Activated naive CD8-positive, alpha-beta T cell (primary cell): ENCODE results near the gene MIF.
"Not testable (repeated sequence)": the region's sequence is repeated elsewhere in the genome, so short reads cannot be mapped to it uniquely, and the experiment has no call there.

Experiments
- H3K27ac Mint-ChIP-seq: one replicate; pipeline ENCODE4 v1.8.0; 2021; ENCODE audit warnings: mixed read lengths
- H3K27me3 Mint-ChIP-seq: one replicate; pipeline ENCODE4 v1.8.0; 2021; ENCODE audit warnings: mixed read lengths
- H3K36me3 Mint-ChIP-seq: one replicate; pipeline ENCODE4 v1.8.0; 2021; ENCODE audit warnings: mixed read lengths
- H3K4me1 Mint-ChIP-seq: one replicate; pipeline ENCODE4 v1.8.0; 2021; ENCODE audit warnings: low read depth, mixed read lengths
- H3K4me3 Mint-ChIP-seq: one replicate; pipeline ENCODE4 v1.8.0; 2021; ENCODE audit warnings: mild to moderate bottlenecking, mixed read lengths
- H3K9me3 Mint-ChIP-seq: one replicate; pipeline ENCODE4 v1.8.0; 2021; ENCODE audit warnings: low read depth, mixed read lengths

Gene MIF

DNA sequence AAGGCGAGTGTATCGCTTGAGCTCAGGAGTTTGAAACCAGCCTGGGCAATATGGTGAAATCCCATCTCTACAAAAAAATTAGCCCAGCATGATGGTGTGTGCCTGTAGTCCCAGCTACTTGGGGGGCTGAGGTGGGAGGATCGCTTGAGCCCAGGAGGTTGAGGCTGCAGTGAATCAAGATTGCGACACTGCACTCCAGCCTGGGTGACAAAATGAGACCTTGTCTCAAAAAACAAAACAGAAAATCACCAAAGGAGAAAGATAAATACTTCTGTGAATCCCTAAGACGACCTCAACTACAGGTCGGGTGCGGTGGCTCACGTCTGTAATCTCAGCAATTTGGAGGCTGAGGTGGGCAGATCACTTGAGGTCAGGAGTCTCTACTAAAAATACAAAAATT lies 34.0 kb upstream of the MIF start:
- H3K4me1 Mint-ChIP-seq = peaks cover 16% of the 10 kb centered on the region
- not testable (repeated sequence) for H3K27me3 Mint-ChIP-seq, H3K9me3 Mint-ChIP-seq, H3K4me3 Mint-ChIP-seq, H3K36me3 Mint-ChIP-seq, H3K27ac Mint-ChIP-seq

DNA sequence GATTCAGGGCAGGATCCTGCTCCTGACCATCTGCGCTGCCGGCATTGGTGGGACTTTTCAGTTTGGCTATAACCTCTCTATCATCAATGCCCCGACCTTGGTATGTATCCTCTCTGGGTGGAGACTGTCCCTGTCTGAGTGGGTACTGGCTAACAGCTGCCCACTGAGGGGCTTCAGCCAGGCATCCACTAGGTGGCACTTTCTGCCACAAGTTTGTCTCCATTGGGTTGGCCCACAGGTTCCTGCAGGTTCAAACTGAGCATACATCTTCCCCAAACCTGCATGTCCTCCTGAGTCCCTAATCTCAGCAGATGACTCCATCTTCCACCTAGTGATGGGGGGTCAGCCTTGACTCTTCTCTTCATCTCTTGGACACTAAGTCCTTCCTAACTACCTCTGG lies 32.1 kb upstream of the MIF start:
- Mint-ChIP-seq H3K9me3 (no peaks in the 10 kb centered on the region), H3K4me1 (peaks cover 16% of the 10 kb centered on the region), H3K27me3 (no peaks in the 10 kb centered on the region), H3K27ac (no peak overlapping the region), H3K36me3 (peaks cover 7% of the 10 kb centered on the region), H3K4me3 (no peak overlapping the region)

DNA sequence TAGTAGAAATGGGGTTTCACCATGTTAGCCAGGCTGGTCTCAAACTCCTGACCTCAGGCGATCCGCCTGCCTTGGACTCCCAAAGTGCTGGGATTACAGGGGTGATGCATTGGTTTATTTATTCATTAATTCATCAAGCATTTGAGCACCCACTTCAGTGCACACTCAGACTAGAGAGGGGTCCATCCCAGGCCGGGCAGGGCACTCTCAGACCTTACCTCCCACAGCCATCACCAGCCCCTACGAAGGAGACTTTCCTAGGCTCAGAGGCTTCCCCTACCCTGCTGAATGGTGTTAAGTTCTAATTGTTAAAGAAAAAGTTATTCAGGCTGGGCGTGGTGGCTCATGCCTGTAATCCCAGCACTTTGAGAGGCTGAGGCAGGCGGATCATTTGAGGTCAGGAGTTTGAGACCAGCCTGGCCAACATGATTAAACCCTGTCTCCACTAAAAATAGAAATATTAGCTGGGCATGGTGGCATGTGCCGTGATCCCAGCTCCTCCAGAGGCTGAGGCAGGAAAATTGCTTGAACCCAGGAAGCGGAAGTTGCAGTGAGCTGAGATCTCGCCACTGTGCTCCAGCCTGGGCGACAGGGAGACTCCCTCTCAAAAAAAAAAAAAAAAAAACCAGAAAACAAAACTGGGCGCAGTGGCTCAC lies 29.6 kb upstream of the MIF start:
- not testable (repeated sequence) for H3K9me3 Mint-ChIP-seq, H3K4me3 Mint-ChIP-seq, H3K36me3 Mint-ChIP-seq, H3K27me3 Mint-ChIP-seq, H3K27ac Mint-ChIP-seq, H3K4me1 Mint-ChIP-seq

DNA sequence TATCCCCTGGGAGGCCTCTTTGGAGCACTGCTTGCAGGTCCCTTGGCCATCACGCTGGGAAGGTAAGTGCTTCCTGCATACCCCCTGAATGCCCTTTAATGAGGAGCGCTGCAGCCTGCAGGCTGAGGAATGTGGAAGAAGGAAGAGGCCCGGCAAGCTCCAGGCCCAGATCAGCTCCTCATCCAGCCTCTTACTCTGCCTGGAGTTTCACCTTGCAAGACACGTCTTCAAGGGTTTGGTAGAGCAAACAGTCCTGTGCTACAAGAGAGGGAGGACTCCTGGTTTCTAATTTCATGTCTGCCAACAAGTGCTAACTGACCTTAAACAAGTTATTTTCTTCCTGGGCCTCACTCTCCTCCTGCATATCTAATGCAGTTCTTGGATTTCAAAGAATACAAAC lies 25.6 kb upstream of the MIF start:
- no peaks in the 10 kb centered on the region for H3K4me1 Mint-ChIP-seq
- no peak overlapping the region for H3K27ac Mint-ChIP-seq
- H3K9me3 Mint-ChIP-seq = no peaks in the 10 kb centered on the region
- H3K36me3 Mint-ChIP-seq = peaks cover 8% of the 10 kb centered on the region
- H3K4me3 Mint-ChIP-seq = no peak overlapping the region
- H3K27me3 Mint-ChIP-seq = no peaks in the 10 kb centered on the region

DNA sequence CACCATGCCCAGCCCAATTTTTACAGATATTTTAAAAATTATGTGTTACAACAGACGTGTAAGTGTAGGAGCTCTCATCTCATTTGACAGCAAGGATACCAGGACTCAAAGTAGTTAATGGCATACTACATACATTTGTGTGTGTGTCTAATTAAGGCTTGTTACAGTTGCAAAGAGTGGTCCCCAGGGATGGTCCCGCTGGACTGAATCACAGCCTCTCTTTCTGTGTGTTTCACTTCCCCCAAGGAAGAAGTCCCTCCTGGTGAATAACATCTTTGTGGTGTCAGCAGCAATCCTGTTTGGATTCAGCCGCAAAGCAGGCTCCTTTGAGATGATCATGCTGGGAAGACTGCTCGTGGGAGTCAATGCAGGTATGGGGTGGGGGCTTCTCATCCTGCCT lies 19.3 kb upstream of the MIF start:
- Mint-ChIP-seq H3K9me3 (no peaks in the 10 kb centered on the region), H3K4me3 (no peak overlapping the region), H3K27me3 (no peaks in the 10 kb centered on the region), H3K27ac (no peak overlapping the region), H3K4me1 (no peaks in the 10 kb centered on the region), H3K36me3 (peaks cover 12% of the 10 kb centered on the region)

DNA sequence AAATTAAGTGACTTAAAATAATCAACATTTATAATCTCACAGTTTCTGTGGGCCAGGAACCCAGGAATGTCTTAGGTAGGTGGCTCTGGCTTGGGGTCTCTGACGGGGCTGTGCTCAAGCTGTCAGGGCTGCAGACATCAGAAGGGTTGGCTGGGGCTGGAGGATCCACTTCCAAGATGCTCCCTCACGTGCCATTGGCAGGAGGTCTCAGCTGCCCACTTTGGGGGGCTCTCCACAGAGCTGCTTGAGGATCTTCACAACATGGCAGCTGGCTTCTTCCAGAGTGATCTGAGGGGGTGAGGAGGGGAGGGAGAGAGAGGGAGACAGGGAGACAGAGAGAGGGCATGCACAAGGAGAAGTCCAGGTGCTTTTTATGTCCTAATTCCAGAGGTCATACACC lies 18.4 kb upstream of the MIF start:
- no peak overlapping the region for H3K27ac Mint-ChIP-seq

DNA sequence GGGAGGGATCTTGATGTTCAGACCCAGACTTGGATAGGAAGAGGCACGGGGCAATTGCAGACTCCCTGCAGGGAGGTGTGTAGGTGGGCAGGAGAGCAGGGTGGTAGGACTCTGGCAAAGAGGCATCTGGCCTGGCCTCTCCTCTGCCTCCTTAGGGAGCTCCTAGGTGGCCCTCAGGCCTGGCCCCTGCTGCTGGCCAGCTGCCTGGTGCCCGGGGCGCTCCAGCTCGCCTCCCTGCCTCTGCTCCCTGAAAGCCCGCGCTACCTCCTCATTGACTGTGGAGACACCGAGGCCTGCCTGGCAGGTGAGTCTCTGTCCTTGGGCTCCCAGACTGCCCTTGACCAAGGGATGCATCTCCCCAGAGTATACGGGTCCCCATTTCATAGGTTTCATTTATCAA lies 16.6 kb upstream of the MIF start:
- Mint-ChIP-seq H3K36me3 (peaks cover 9% of the 10 kb centered on the region), H3K9me3 (no peaks in the 10 kb centered on the region), H3K4me1 (no peaks in the 10 kb centered on the region), H3K4me3 (no peak overlapping the region), H3K27ac (no peak overlapping the region), H3K27me3 (no peaks in the 10 kb centered on the region)

More for the DNA sequence above, 18.4 kb upstream of the MIF start:
- no peak overlapping the region for H3K4me3 Mint-ChIP-seq
- H3K4me1 Mint-ChIP-seq = no peaks in the 10 kb centered on the region
- no peaks in the 10 kb centered on the region for H3K27me3 Mint-ChIP-seq
- no peaks in the 10 kb centered on the region for H3K9me3 Mint-ChIP-seq
- H3K36me3 Mint-ChIP-seq = peaks cover 9% of the 10 kb centered on the region

DNA sequence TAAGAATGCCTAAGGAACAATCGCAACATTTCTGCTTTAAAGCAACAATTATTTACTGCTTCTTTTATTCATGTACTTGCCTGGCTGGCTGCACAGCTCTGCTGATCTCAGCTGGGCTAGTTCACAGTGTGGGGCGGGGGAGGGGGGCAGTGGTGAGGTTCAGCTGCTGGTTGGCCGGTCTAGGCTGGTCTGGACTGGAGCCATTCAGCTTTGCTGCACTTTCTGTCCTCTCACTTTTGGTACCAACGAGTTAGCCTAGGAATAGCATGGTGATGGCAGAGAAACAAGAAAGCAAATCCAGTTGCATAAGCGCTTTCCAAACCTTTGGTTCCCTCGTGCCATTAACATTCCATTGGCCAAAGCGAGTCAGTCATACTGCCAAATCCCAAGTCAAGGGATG lies 16.0 kb upstream of the MIF start:
- Mint-ChIP-seq H3K9me3 (no peaks in the 10 kb centered on the region), H3K36me3 (peaks cover 9% of the 10 kb centered on the region), H3K27ac (no peak overlapping the region), H3K27me3 (no peaks in the 10 kb centered on the region), H3K4me3 (no peak overlapping the region), H3K4me1 (no peaks in the 10 kb centered on the region)

DNA sequence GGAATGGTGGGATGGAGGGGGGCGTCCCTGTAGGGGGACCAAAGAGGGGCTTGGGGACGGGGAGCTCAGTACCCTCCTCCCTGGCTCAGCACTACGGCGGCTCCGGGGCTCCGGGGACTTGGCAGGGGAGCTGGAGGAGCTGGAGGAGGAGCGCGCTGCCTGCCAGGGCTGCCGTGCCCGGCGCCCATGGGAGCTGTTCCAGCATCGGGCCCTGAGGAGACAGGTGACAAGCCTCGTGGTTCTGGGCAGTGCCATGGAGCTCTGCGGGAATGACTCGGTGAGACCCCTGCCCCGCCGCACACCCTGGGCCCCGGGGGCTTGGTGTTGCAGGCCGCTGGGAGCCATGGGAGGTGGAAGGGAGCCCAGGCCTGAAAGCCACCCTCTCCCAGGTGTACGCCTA lies 11.8 kb upstream of the MIF start:
- Mint-ChIP-seq H3K36me3 (peaks cover 6% of the 10 kb centered on the region), H3K9me3 (no peaks in the 10 kb centered on the region), H3K4me3 (no peak overlapping the region), H3K27me3 (no peaks in the 10 kb centered on the region), H3K4me1 (no peaks in the 10 kb centered on the region), H3K27ac (no peak overlapping the region)

DNA sequence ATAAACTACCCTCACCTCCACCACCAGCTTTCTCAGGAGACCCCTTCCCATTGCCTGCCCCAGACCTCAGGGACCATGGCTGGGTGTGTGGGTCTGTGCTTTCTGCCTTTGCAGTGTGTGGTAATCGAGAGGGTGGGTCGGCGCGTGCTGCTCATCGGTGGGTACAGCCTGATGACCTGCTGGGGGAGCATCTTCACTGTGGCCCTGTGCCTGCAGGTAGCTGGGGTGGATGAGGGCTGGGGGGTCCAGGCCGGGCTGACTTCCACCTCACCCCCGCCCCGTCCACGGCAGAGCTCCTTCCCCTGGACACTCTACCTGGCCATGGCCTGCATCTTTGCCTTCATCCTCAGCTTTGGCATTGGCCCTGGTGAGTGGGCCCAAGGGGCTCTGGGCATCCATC lies 10.5 kb upstream of the MIF start:
- Mint-ChIP-seq H3K9me3 (no peaks in the 10 kb centered on the region), H3K27ac (no peak overlapping the region), H3K4me1 (no peaks in the 10 kb centered on the region), H3K27me3 (no peaks in the 10 kb centered on the region), H3K36me3 (peaks cover 2% of the 10 kb centered on the region), H3K4me3 (no peak overlapping the region)

DNA sequence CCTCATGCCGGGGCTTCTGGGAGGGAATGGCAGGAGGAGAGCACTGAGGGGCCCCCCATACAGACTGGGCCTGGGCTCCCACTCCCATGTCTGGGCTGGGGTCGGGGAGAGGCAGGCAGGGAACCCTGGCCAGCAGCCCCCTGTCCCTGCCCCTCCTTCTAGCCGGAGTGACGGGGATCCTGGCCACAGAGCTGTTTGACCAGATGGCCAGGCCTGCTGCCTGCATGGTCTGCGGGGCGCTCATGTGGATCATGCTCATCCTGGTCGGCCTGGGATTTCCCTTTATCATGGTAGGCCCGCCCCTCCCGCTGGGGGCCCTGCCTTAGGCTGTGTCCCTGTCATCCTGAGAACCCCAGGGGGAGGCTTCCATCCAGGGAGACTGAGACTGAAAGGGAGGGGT lies 10.0 kb upstream of the MIF start:
- H3K36me3 Mint-ChIP-seq = peaks cover 2% of the 10 kb centered on the region
- no peaks in the 10 kb centered on the region for H3K27me3 Mint-ChIP-seq

DNA sequence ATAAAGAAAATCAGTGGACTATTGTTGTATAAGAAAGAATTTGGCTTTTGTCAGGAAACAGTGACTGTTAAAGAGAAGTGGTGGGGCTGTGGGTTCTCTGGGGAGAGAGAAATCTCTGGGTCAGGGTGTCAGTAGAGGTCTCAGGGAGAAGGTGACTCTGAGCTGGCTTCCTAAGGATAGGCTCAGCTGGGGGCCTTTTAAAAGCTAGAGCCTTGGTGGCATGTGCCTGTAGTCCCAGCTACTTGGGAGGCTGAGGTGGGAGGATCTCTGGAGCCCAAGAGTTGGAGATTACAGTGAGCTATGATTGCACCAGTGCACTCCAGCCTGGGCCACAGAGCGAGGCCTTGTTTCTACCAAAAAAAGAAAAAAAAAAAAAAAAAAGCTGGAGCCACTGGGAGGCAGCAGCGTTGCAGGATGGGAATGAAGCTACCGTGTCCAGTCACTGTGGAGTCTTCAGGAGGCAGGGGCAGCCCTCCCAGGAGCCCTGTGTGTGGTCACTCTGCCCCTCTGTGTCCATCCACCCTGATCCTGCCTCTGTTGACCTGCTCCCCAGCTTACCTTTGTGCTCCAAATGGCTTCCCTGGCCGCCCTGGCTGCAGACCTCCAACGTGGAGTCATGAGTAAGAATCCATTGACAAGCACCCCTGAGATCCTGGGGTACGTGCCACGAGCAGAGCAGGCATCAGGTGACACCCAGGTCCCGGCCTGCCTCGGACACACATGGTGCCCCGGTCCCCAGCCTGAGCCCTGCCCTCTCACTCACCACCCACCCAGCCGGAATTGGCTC lies 5.4 kb upstream of the MIF start:
- H3K27ac Mint-ChIP-seq = no peak overlapping the region
- no peaks in the 10 kb centered on the region for H3K27me3 Mint-ChIP-seq
- no peak overlapping the region for H3K4me3 Mint-ChIP-seq
- H3K36me3 Mint-ChIP-seq = no peaks in the 10 kb centered on the region
- H3K4me1 Mint-ChIP-seq = peaks cover 9% of the 10 kb centered on the region
- H3K9me3 Mint-ChIP-seq = no peaks in the 10 kb centered on the region

More for the DNA sequence above, 10.0 kb upstream of the MIF start:
- H3K4me1 Mint-ChIP-seq = no peaks in the 10 kb centered on the region
- no peaks in the 10 kb centered on the region for H3K9me3 Mint-ChIP-seq
- H3K27ac Mint-ChIP-seq = no peak overlapping the region
- H3K4me3 Mint-ChIP-seq = no peak overlapping the region

DNA sequence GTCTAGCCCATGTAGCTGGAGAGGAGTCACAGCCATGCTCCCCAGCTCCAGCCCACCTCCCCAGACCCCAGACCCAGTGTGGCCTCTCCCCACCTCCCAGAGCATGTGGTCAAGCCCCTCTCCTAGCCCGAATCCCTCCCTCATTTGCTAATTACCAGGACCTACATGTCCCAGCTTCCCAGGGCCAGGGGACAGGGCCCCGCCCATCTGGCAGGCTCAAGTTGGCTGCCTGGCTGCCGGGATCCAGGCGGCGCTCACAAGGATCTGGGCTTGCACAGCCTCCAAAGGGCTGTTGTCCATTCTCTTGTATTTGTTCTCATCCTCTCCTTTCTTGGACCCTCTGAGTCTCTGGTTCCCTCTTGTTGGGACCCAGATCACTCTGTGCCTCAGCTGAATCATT lies 4.6 kb upstream of the MIF start:
- no peaks in the 10 kb centered on the region for H3K36me3 Mint-ChIP-seq
- no peak overlapping the region for H3K4me3 Mint-ChIP-seq
- H3K9me3 Mint-ChIP-seq = no peaks in the 10 kb centered on the region
- H3K27ac Mint-ChIP-seq = no peak overlapping the region
- H3K4me1 Mint-ChIP-seq = peaks cover 10% of the 10 kb centered on the region
- no peaks in the 10 kb centered on the region for H3K27me3 Mint-ChIP-seq

DNA sequence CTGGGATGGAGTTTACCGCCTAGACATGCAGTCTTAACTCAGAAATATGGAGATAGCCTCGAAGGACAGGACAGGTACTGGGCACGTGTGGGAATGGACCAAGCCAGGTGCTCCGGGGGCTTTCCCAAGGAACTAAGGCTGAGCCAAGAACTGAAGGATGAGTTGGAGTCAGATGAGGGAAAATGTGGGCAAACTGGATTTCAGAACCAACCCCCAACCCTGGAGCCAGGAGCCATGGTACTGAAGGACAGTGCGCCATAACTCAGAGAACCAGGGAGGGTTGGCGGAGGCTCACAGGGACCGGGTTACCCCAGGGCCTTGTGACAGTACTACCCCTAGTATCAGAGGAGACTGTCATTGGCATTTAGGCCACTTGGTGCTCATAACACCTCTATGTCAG lies 2.5 kb upstream of the MIF start:
- H3K27me3 Mint-ChIP-seq = no peaks in the 10 kb centered on the region
- no peak overlapping the region for H3K27ac Mint-ChIP-seq
- peaks cover 17% of the 10 kb centered on the region for H3K4me1 Mint-ChIP-seq
- peak overlapping the region; percentile 27 for H3K4me3 Mint-ChIP-seq
- no peaks in the 10 kb centered on the region for H3K36me3 Mint-ChIP-seq
- H3K9me3 Mint-ChIP-seq = no peaks in the 10 kb centered on the region

DNA sequence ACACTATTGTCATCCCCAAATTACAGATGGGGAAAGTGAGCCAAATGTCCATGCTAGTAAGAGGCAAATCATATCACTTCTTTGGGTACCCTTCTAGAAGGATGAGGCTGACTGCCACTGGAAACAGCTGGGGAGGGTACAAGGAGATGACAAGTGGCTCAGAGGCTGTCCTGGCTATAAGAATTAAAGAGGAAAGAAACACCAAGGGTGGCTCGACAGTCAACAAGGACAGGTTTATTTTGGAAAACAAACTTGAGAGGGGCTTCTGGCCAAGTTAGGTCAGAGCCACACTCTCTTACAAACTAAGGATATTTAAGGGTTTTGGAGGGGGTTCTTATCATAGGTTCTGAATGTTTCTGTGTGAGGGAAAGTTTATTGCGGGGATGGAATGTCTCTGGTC lies 2.1 kb upstream of the MIF start:
- H3K9me3 Mint-ChIP-seq = no peaks in the 10 kb centered on the region
- H3K36me3 Mint-ChIP-seq = no peaks in the 10 kb centered on the region
- H3K27me3 Mint-ChIP-seq = no peaks in the 10 kb centered on the region
- peak overlapping the region; percentile 24 for H3K4me3 Mint-ChIP-seq
- H3K27ac Mint-ChIP-seq = peak overlapping the region; percentile 17
- H3K4me1 Mint-ChIP-seq = peaks cover 17% of the 10 kb centered on the region

DNA sequence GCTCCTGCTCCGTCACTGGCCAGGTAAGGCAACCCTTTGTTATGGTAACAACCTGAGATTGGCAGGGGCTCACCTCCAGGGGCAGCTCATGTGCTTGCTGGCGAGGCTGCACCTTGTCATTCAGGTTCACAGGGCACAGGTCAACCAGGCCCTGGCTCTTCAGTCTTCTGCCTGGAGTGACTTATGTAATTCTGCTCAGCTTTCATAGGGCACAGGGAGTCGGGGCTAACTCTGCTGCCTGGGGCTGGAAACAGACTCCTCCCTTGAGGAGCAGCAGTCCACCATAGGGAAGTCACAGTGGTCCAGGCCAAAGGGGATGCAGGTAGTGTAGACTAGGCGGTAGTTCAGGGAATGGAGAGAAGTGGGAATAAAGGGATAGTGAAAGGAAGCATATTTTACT lies 1.5 kb upstream of the MIF start:
- H3K4me1 Mint-ChIP-seq = peaks cover 17% of the 10 kb centered on the region
- H3K27ac Mint-ChIP-seq = no peak overlapping the region
- H3K36me3 Mint-ChIP-seq = no peaks in the 10 kb centered on the region
- peak overlapping the region; percentile 55 for H3K4me3 Mint-ChIP-seq
- no peaks in the 10 kb centered on the region for H3K9me3 Mint-ChIP-seq
- no peaks in the 10 kb centered on the region for H3K27me3 Mint-ChIP-seq
